ENCODE measurements around the gene ROCK2. TPM values are rescaled to one million over a fixed set of nuclear protein-coding genes. Genes with fewer than 3 reads are reported as not detected.

The ROCK2 gene
- total and polyA plus RNA-seq, 2 of the 8 experiments (the other 6 are each of a cell fraction or from before 2014, with no cell fraction given) = 2.7 to 29.0 TPM

DNA sequence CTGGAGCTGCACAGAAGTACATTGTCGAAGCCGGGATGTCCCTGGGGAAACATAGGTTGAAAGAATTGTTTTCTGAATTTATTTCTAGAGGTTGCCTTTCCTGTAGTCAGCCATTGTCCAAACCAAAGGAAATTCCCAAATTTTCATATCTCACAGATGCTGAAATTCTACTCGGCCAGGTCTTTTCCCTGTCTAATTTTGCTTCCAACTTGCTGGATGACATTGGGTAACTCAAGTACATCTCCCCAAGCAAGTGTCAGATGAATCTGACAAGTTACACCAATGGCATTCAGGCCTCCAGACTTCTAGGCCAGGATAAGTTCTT, 47.5 kb upstream of the ROCK2 start (continued):
- TF ChIP-seq, protein P1, sequence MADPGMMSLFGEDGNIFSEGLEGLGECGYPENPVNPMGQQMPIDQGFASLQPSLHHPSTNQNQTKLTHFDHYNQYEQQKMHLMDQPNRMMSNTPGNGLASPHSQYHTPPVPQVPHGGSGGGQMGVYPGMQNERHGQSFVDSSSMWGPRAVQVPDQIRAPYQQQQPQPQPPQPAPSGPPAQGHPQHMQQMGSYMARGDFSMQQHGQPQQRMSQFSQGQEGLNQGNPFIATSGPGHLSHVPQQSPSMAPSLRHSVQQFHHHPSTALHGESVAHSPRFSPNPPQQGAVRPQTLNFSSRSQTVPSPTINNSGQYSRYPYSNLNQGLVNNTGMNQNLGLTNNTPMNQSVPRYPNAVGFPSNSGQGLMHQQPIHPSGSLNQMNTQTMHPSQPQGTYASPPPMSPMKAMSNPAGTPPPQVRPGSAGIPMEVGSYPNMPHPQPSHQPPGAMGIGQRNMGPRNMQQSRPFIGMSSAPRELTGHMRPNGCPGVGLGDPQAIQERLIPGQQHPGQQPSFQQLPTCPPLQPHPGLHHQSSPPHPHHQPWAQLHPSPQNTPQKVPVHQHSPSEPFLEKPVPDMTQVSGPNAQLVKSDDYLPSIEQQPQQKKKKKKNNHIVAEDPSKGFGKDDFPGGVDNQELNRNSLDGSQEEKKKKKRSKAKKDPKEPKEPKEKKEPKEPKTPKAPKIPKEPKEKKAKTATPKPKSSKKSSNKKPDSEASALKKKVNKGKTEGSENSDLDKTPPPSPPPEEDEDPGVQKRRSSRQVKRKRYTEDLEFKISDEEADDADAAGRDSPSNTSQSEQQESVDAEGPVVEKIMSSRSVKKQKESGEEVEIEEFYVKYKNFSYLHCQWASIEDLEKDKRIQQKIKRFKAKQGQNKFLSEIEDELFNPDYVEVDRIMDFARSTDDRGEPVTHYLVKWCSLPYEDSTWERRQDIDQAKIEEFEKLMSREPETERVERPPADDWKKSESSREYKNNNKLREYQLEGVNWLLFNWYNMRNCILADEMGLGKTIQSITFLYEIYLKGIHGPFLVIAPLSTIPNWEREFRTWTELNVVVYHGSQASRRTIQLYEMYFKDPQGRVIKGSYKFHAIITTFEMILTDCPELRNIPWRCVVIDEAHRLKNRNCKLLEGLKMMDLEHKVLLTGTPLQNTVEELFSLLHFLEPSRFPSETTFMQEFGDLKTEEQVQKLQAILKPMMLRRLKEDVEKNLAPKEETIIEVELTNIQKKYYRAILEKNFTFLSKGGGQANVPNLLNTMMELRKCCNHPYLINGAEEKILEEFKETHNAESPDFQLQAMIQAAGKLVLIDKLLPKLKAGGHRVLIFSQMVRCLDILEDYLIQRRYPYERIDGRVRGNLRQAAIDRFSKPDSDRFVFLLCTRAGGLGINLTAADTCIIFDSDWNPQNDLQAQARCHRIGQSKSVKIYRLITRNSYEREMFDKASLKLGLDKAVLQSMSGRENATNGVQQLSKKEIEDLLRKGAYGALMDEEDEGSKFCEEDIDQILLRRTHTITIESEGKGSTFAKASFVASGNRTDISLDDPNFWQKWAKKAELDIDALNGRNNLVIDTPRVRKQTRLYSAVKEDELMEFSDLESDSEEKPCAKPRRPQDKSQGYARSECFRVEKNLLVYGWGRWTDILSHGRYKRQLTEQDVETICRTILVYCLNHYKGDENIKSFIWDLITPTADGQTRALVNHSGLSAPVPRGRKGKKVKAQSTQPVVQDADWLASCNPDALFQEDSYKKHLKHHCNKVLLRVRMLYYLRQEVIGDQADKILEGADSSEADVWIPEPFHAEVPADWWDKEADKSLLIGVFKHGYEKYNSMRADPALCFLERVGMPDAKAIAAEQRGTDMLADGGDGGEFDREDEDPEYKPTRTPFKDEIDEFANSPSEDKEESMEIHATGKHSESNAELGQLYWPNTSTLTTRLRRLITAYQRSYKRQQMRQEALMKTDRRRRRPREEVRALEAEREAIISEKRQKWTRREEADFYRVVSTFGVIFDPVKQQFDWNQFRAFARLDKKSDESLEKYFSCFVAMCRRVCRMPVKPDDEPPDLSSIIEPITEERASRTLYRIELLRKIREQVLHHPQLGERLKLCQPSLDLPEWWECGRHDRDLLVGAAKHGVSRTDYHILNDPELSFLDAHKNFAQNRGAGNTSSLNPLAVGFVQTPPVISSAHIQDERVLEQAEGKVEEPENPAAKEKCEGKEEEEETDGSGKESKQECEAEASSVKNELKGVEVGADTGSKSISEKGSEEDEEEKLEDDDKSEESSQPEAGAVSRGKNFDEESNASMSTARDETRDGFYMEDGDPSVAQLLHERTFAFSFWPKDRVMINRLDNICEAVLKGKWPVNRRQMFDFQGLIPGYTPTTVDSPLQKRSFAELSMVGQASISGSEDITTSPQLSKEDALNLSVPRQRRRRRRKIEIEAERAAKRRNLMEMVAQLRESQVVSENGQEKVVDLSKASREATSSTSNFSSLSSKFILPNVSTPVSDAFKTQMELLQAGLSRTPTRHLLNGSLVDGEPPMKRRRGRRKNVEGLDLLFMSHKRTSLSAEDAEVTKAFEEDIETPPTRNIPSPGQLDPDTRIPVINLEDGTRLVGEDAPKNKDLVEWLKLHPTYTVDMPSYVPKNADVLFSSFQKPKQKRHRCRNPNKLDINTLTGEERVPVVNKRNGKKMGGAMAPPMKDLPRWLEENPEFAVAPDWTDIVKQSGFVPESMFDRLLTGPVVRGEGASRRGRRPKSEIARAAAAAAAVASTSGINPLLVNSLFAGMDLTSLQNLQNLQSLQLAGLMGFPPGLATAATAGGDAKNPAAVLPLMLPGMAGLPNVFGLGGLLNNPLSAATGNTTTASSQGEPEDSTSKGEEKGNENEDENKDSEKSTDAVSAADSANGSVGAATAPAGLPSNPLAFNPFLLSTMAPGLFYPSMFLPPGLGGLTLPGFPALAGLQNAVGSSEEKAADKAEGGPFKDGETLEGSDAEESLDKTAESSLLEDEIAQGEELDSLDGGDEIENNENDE (IDR thresholded peaks at IDR 0.05; ENCODE audit: insufficient replicate concordance, low read length) = no peak
- no peak for TF ChIP-seq JUN (IDR thresholded peaks at IDR 0.05; ENCODE audit: low read depth, low read length)
- TF ChIP-seq RFX5 (IDR thresholded peaks at IDR 0.05; ENCODE audit: borderline replicate concordance, low read depth, low read length) = no peak

All from H1 (cell line).